ENCODE results near the gene POLR3B.
"Not testable (repeated sequence)": the region's sequence is repeated elsewhere in the genome, so short reads cannot be mapped to it uniquely, and the experiment has no call there.

Gene POLR3B

GRCh38 chr12:106360400-106360994 is 2.9 kb downstream of the POLR3B start:
- H3K27me3 ChIP-seq (replicated peaks; ENCODE audit: control insufficient read depth, insufficient read depth, low read length, poor library complexity, severe bottlenecking), result no peaks in the 10 kb centered on the region
- H3K36me3 ChIP-seq (ENCODE audit: control insufficient read depth, insufficient read depth, low read length), result no peaks in the 10 kb centered on the region
- no peaks in the 10 kb centered on the region for H3K9me3 ChIP-seq (ENCODE audit: control insufficient read depth, low read length)
- DNase-seq, result no peak
- H3K4me1 ChIP-seq (ENCODE audit: control insufficient read depth, insufficient read depth, low read length, poor library complexity, severe bottlenecking), result peaks cover 7% of the 10 kb centered on the region
- H3K4me3 ChIP-seq (ENCODE audit: insufficient read depth, low read depth, low read length, poor library complexity, severe bottlenecking), result no peak overlapping the region
- H3K27ac ChIP-seq (ENCODE audit: insufficient read depth, low read length, poor library complexity, severe bottlenecking), result no peak overlapping the region

DNA sequence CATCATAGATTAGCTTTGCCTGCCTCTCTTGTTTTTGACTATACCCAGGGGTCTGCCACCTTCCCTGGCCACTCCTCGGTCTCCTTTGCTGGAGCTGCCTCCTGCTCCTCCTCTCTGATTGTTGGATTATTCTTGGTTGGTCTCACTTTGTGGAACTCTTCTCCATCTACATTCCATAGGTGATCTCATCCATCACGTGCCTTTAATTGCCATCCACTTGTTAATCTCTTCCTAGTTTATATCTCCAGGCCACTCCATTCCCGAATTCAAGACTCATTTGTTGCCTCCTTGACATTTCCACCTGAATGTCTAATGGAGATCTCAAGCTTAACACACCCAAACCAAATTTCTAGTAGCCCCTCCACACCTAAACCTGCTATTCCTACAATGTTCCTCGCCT is 5.4 kb downstream of the POLR3B start:
- H3K27ac ChIP-seq (ENCODE audit: insufficient read depth, low read length, poor library complexity, severe bottlenecking), result no peak overlapping the region
- H3K4me1 ChIP-seq (ENCODE audit: control insufficient read depth, insufficient read depth, low read length, poor library complexity, severe bottlenecking), result peaks cover 7% of the 10 kb centered on the region
- H3K27me3 ChIP-seq (replicated peaks; ENCODE audit: control insufficient read depth, insufficient read depth, low read length, poor library complexity, severe bottlenecking), result no peaks in the 10 kb centered on the region
- H3K9me3 ChIP-seq (ENCODE audit: control insufficient read depth, low read length), result no peaks in the 10 kb centered on the region
- peaks cover 5% of the 10 kb centered on the region for H3K36me3 ChIP-seq (ENCODE audit: control insufficient read depth, insufficient read depth, low read length)
- no peak overlapping the region for H3K4me3 ChIP-seq (ENCODE audit: insufficient read depth, low read depth, low read length, poor library complexity, severe bottlenecking)
- no peak for DNase-seq

GRCh38 chr12:106364261-106364660 is 6.7 kb downstream of the POLR3B start:
- no peaks in the 10 kb centered on the region for H3K4me1 ChIP-seq (ENCODE audit: control insufficient read depth, insufficient read depth, low read length, poor library complexity, severe bottlenecking)

DNA sequence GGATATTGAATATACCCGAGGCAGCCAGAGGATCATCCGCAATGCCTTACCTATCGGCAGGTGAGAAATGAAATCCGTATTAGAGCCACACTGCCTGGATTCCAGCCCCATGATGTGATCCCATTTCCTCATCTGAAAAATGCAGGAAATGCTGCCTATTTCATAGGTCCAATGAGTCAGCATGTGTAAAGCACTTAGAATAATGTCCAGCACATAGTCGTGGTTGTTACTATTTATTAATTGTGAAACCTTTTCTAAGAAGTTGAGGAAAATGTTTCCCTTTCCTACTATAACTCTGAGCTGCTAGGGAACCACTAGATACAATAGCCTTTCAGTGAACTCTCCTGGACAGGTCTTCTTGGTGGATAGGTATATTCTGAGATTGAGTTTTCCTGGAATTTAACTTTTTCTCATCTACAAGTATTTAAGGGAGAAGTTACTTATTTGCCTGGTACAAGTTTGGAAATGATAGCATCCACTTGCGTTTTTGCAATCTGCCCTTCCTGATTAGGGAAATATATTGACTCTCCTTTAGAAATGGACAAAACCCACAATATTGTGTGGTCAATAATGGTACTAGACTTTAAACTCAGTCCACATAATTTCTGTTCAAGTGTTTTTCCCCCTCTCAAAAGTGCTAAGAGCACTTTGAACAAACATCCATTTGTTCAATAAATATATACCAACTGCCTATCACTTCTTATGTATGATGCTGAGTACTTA is 12.2 kb downstream of the POLR3B start:
- peaks cover 15% of the 10 kb centered on the region for H3K36me3 ChIP-seq (ENCODE audit: control insufficient read depth, insufficient read depth, low read length)
- H3K27ac ChIP-seq (ENCODE audit: insufficient read depth, low read length, poor library complexity, severe bottlenecking), result no peak overlapping the region
- no peak for DNase-seq
- no peaks in the 10 kb centered on the region for H3K9me3 ChIP-seq (ENCODE audit: control insufficient read depth, low read length)
- no peaks in the 10 kb centered on the region for H3K4me1 ChIP-seq (ENCODE audit: control insufficient read depth, insufficient read depth, low read length, poor library complexity, severe bottlenecking)
- H3K4me3 ChIP-seq (ENCODE audit: insufficient read depth, low read depth, low read length, poor library complexity, severe bottlenecking), result no peak overlapping the region
- no peaks in the 10 kb centered on the region for H3K27me3 ChIP-seq (replicated peaks; ENCODE audit: control insufficient read depth, insufficient read depth, low read length, poor library complexity, severe bottlenecking)

More at GRCh38 chr12:106364261-106364660, 6.7 kb downstream of the POLR3B start:
- no peaks in the 10 kb centered on the region for H3K27me3 ChIP-seq (replicated peaks; ENCODE audit: control insufficient read depth, insufficient read depth, low read length, poor library complexity, severe bottlenecking)
- DNase-seq, result no peak
- no peaks in the 10 kb centered on the region for H3K9me3 ChIP-seq (ENCODE audit: control insufficient read depth, low read length)
- no peak overlapping the region for H3K27ac ChIP-seq (ENCODE audit: insufficient read depth, low read length, poor library complexity, severe bottlenecking)
- H3K36me3 ChIP-seq (ENCODE audit: control insufficient read depth, insufficient read depth, low read length), result peaks cover 7% of the 10 kb centered on the region
- no peak overlapping the region for H3K4me3 ChIP-seq (ENCODE audit: insufficient read depth, low read depth, low read length, poor library complexity, severe bottlenecking)

- H3K27me3 ChIP-seq (replicated peaks; ENCODE audit: control insufficient read depth, insufficient read depth, low read length, poor library complexity, severe bottlenecking), result no peaks in the 10 kb centered on the region
- DNase-seq, result no peak
- peaks cover 22% of the 10 kb centered on the region for H3K36me3 ChIP-seq (ENCODE audit: control insufficient read depth, insufficient read depth, low read length)
Measured at GRCh38 chr12:106378788-106379187, 21.2 kb downstream of the POLR3B start.

GRCh38 chr12:106380954-106381353 is 23.4 kb downstream of the POLR3B start:
- no peaks in the 10 kb centered on the region for H3K27me3 ChIP-seq (replicated peaks; ENCODE audit: control insufficient read depth, insufficient read depth, low read length, poor library complexity, severe bottlenecking)
- H3K4me3 ChIP-seq (ENCODE audit: insufficient read depth, low read depth, low read length, poor library complexity, severe bottlenecking), result no peak overlapping the region
- H3K36me3 ChIP-seq (ENCODE audit: control insufficient read depth, insufficient read depth, low read length), result peaks cover 22% of the 10 kb centered on the region
- no peak for DNase-seq
- no peaks in the 10 kb centered on the region for H3K4me1 ChIP-seq (ENCODE audit: control insufficient read depth, insufficient read depth, low read length, poor library complexity, severe bottlenecking)
- no peaks in the 10 kb centered on the region for H3K9me3 ChIP-seq (ENCODE audit: control insufficient read depth, low read length)
- H3K27ac ChIP-seq (ENCODE audit: insufficient read depth, low read length, poor library complexity, severe bottlenecking), result no peak overlapping the region

More at GRCh38 chr12:106378788-106379187, 21.2 kb downstream of the POLR3B start:
- H3K4me1 ChIP-seq (ENCODE audit: control insufficient read depth, insufficient read depth, low read length, poor library complexity, severe bottlenecking), result no peaks in the 10 kb centered on the region
- H3K27ac ChIP-seq (ENCODE audit: insufficient read depth, low read length, poor library complexity, severe bottlenecking), result no peak overlapping the region
- no peaks in the 10 kb centered on the region for H3K9me3 ChIP-seq (ENCODE audit: control insufficient read depth, low read length)
- H3K4me3 ChIP-seq (ENCODE audit: insufficient read depth, low read depth, low read length, poor library complexity, severe bottlenecking), result no peak overlapping the region

- H3K9me3 ChIP-seq (ENCODE audit: control insufficient read depth, low read length); H3K27me3 ChIP-seq (replicated peaks; ENCODE audit: control insufficient read depth, insufficient read depth, low read length, poor library complexity, severe bottlenecking); H3K4me1 ChIP-seq (ENCODE audit: control insufficient read depth, insufficient read depth, low read length, poor library complexity, severe bottlenecking); H3K4me3 ChIP-seq (ENCODE audit: insufficient read depth, low read depth, low read length, poor library complexity, severe bottlenecking); DNase-seq; H3K27ac ChIP-seq (ENCODE audit: insufficient read depth, low read length, poor library complexity, severe bottlenecking): not testable (repeated sequence)
- peaks cover 20% of the 10 kb centered on the region for H3K36me3 ChIP-seq (ENCODE audit: control insufficient read depth, insufficient read depth, low read length)
Measured at GRCh38 chr12:106381866-106382265, 24.3 kb downstream of the POLR3B start.

GRCh38 chr12:106386813-106387535 is 29.4 kb downstream of the POLR3B start:
- no peak for DNase-seq
- H3K4me1 ChIP-seq (ENCODE audit: control insufficient read depth, insufficient read depth, low read length, poor library complexity, severe bottlenecking), result no peaks in the 10 kb centered on the region
- no peaks in the 10 kb centered on the region for H3K27me3 ChIP-seq (replicated peaks; ENCODE audit: control insufficient read depth, insufficient read depth, low read length, poor library complexity, severe bottlenecking)
- H3K4me3 ChIP-seq (ENCODE audit: insufficient read depth, low read depth, low read length, poor library complexity, severe bottlenecking), result no peak overlapping the region
- no peaks in the 10 kb centered on the region for H3K9me3 ChIP-seq (ENCODE audit: control insufficient read depth, low read length)
- no peak overlapping the region for H3K27ac ChIP-seq (ENCODE audit: insufficient read depth, low read length, poor library complexity, severe bottlenecking)
- peaks cover 6% of the 10 kb centered on the region for H3K36me3 ChIP-seq (ENCODE audit: control insufficient read depth, insufficient read depth, low read length)

DNA sequence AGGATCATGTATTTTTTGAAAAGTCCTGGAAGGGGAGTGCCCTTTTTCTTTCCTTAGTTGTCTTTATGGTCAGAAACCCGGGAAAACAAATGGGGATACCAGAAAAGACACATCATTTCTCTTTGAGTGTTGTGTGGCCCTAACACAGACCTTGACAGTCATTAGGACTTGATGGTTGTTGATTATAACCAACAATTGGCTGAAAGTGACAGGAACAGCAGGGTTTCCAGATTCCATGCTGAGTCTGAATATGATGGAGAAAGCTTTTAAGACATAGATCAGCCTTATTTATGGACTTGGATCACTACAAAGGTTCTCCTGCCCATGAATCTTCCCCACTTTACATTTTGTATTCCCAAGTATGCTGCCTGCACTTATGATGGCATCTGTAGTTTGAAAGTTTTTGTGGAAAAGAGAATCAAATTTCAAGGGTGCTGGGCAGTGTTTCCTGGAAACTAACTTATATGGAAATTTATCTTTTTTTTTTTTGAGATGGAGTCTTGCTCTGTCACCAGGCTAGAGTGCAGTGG is 30.4 kb downstream of the POLR3B start:
- Histone ChIP-seq H3K36me3 (ENCODE audit: control insufficient read depth, insufficient read depth, low read length) (no peaks in the 10 kb centered on the region), H3K4me3 (ENCODE audit: insufficient read depth, low read depth, low read length, poor library complexity, severe bottlenecking) (no peak overlapping the region), H3K27ac (ENCODE audit: insufficient read depth, low read length, poor library complexity, severe bottlenecking) (no peak overlapping the region), H3K4me1 (ENCODE audit: control insufficient read depth, insufficient read depth, low read length, poor library complexity, severe bottlenecking) (no peaks in the 10 kb centered on the region), H3K27me3 (replicated peaks; ENCODE audit: control insufficient read depth, insufficient read depth, low read length, poor library complexity, severe bottlenecking) (no peaks in the 10 kb centered on the region), H3K9me3 (ENCODE audit: control insufficient read depth, low read length) (no peaks in the 10 kb centered on the region)
- DNase-seq, result no peak

DNA sequence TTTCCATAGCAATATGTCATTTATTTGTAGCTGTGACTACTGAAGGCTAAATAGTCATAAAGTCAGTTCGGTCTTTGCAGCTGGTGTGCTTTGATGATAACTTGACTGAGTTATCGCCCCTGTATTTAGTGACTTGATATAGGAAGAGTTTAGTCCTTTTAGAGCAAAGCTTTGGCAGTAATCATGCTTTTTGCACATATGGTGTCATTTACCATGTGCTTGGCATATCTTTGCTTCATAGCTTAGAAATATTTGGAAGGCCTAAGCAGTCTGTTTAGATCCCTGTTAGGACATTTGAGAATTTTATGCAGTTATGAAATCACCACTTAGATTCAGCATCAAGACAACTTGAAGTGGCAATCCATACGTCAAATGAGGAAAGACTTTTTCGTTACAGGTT is 31.6 kb downstream of the POLR3B start:
- no peaks in the 10 kb centered on the region for H3K9me3 ChIP-seq (ENCODE audit: control insufficient read depth, low read length)
- no peaks in the 10 kb centered on the region for H3K36me3 ChIP-seq (ENCODE audit: control insufficient read depth, insufficient read depth, low read length)
- no peak overlapping the region for H3K27ac ChIP-seq (ENCODE audit: insufficient read depth, low read length, poor library complexity, severe bottlenecking)
- H3K4me3 ChIP-seq (ENCODE audit: insufficient read depth, low read depth, low read length, poor library complexity, severe bottlenecking), result no peak overlapping the region
- H3K4me1 ChIP-seq (ENCODE audit: control insufficient read depth, insufficient read depth, low read length, poor library complexity, severe bottlenecking), result no peaks in the 10 kb centered on the region
- no peaks in the 10 kb centered on the region for H3K27me3 ChIP-seq (replicated peaks; ENCODE audit: control insufficient read depth, insufficient read depth, low read length, poor library complexity, severe bottlenecking)
- no peak for DNase-seq

Data from effector memory CD4-positive, alpha-beta T cell (primary cell).